Measurements from ENCODE around the gene KLHDC7B.
"Not testable (repeated sequence)": the region's sequence is repeated elsewhere in the genome, so short reads cannot be mapped to it uniquely, and the experiment has no call there.

KLHDC7B gene

DNA sequence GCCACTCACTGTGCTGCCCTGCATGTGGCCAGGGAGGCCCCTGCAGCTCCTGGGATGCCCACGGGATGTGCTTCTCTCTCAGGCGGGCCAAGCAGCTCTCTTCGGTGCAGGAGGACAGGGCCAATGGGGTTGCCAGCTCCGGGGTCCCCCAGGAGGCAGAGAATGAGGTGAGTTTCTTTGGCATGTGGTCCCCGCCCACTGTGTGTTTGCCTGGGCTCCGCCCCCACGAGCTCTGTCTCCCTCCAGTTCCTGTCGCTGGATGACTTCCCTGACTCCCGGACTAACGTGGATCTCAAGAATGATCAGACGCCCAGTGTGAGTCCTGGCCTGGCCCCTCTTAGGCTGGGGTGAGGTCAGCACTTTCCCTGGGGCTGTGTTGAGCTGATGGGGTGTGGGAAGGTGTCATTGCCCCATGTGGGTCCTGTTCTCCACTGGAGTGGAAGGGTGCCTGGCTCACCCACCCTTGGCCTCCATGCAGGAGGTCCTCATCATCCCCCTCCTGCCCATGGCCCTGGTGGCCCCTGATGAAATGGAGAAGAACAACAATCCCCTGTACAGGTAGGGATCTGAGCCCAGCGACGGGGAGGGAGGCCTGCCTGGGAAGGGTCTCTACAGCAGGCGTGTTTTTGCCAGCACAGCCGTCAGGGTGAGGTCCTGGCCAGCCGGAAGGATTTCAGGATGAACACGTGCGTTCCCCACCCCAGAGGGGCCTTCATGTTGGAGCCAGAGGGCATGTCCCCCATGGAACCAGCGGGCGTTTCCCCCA lies 28.0 kb upstream of the KLHDC7B start:
- no peak for DNase-seq (ENCODE audit: low spot score)

DNA sequence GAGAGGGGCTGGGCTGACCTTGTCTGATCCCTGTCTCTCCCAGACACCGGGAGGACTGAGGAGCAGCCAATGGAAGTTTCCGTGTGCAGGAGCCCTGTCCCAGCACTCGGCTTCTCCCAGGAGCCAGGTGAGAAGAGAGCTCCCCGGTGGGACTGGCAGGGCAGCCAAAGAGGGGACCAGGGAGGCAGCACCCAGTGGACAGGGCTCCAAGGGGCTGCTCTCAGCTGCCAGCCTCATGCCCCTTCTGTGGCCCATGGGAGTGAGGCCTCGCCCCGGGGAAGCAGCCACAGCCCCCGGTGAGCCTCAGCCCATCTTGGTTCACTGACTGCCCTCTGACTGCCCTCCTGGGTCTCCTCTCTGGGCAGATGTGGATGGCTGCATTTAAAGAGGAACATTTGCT lies 27.1 kb upstream of the KLHDC7B start:
- no peak for DNase-seq (ENCODE audit: low spot score)

GRCh38 chr22:50519151-50519550 lies 26.5 kb upstream of the KLHDC7B start:
- no peak for DNase-seq (ENCODE audit: low spot score)

GRCh38 chr22:50520184-50520583 lies 25.5 kb upstream of the KLHDC7B start:
- DNase-seq (ENCODE audit: low spot score), result not testable (repeated sequence)

- no peak for DNase-seq (ENCODE audit: low spot score)
These were observed 24.8 kb upstream of the KLHDC7B start for GRCh38 chr22:50520826-50521453.

- DNase-seq (ENCODE audit: low spot score), result no peak
These were observed 24.0 kb upstream of the KLHDC7B start for GRCh38 chr22:50521710-50522109.

- no peak for DNase-seq (ENCODE audit: low spot score)
These were observed 23.4 kb upstream of the KLHDC7B start for GRCh38 chr22:50522208-50522805.

DNA sequence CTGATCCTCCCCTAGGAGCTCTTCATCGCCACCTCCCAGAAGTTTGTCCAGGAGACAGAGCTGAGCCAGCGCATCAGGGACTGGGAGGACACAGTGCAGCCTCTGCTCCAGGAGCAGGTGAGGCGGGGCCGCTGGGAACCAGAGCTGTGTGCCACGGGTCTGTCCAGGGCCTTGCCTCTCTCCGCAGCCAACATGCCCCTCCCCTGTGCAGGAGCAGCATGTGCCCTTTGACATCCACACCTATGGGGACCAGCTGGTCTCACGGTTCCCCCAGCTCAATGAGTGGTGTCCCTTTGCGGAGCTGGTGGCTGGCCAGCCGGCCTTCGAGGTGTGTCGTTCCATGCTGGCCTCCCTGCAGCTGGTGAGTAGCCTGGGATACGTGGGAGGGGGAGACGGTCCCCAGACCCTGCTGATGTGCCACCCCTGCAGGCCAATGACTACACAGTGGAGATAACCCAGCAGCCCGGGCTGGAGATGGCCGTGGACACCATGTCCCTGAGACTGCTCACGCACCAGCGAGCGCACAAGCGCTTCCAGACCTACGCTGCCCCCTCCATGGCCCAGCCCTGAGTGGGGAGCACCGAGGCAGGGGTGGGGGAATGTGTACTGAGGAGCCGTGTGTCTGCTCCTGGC lies 22.8 kb upstream of the KLHDC7B start:
- no peak for DNase-seq (ENCODE audit: low spot score)

- DNase-seq (ENCODE audit: low spot score), result no peak
These were observed 22.3 kb upstream of the KLHDC7B start for GRCh38 chr22:50523458-50523805.

GRCh38 chr22:50523806-50524675 lies 21.7 kb upstream of the KLHDC7B start:
- DNase-seq (ENCODE audit: low spot score), result no peak

DNA sequence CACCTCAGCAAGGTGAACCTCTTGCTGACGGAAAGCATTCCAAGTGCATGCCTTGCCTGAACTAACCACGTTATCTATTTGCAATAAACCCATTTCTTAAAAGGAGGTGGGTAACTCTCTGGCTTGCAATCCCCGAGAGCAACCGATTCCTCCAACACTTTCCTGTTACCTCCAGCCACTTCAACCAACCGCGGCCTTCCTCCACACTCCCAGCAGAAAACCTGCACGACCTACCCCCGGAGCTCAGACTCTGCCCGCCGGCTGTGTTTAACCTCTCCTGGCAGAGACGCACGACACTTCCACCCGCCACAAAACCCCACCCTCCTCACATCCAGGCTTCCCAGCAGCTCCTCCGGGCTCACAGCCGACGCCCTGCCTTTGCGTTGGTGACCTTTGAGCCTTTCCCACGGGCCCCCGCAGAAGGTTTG lies 21.0 kb upstream of the KLHDC7B start:
- DNase-seq (ENCODE audit: low spot score), result no peak

DNA sequence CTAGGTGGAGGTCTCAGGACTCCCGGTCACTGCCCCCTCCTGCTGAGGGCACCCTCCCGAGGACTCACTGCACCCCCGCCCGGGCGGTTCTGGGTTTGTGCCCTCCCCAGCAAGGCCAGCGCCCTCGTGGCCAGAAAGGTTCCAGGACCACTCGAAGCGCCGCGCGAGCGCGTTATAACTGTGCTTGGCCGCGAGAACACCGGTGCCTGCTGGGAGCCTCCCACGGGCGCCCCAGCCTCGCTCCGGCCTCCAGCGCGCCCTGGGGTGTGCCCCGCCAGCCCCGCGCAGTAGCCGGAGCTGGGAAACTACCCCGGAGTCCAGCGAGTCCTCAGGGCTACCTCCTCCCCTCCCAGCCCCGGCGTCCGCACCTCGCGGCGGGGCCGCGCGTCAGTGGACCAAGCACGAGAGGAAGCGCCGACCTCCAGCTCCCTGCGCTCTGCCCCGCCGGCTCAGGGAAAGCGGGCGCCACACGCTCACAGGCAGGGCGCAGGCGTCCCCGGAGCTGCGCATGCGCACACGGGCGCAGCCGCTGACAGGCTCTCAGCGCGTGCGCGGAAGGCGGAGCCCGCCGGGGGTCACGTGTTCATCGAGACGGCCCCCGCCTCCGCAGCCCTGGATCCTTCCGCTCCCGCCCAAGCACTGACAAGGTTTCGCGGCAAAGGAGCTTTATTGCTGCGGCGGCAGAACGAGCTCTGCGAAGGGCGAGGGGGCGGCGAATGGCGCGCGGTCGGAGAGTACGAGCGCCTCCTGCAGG lies 20.4 kb upstream of the KLHDC7B start, which contains the start of gene SCO2:
TSS of gene SCO2 (minus strand) at position 495 of the 754 bp plus-strand sequence. CDS start 1,187 bp downstream, outside the sequence.
- DNase-seq (ENCODE audit: low spot score), result peak; percentile 98

GRCh38 chr22:50525858-50526107 lies 19.9 kb upstream of the KLHDC7B start:
- no peak for DNase-seq (ENCODE audit: low spot score)

DNA sequence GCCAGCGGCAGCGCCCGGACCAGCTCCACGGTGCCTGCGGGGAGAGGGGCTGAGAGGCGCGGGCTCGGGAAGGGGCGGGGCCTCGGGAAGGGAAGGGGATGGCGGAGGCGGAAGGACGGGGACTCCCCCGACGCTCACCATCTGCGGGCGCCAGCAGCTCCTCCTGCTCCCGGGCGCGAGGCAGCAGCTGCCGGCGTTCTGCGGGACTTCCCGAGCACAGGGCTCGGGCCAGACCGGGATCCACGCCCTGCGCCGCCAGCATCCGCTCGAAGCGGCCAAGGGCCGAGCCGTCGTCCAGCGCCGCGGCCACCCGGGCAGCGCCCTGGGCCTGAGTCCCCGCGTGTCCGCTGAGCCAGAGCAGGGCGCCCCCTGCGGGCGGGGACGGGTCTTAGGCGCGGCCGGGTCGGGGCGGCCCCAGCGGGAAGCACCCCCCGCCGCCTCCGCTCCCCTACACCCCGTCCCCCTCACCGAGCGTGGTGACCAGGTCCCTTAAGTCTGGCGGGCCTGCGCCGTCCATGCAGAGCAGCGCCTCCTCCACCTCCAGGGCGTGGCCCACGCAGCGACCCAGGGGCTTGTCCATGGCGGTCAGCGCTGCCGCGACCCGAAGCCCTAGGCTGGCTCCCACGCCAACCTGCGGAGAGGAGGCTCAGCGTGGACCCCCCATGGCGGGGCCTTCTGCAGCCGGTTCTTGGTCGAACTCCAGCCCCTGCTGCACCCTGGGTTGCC lies 19.4 kb upstream of the KLHDC7B start:
- DNase-seq (ENCODE audit: low spot score), result peak; percentile 85

GRCh38 chr22:50526834-50527801 lies 18.6 kb upstream of the KLHDC7B start:
- peak; percentile 48 for DNase-seq (ENCODE audit: low spot score)

GRCh38 chr22:50527921-50528681 lies 17.6 kb upstream of the KLHDC7B start:
- no peak for DNase-seq (ENCODE audit: low spot score)

- DNase-seq (ENCODE audit: low spot score), result no peak
These were observed 16.9 kb upstream of the KLHDC7B start for GRCh38 chr22:50528682-50529415.

GRCh38 chr22:50529416-50529896 lies 16.2 kb upstream of the KLHDC7B start:
- no peak for DNase-seq (ENCODE audit: low spot score)
